Measurements from ENCODE around the gene ENTHD1.
"Not testable (repeated sequence)": the region's sequence is repeated elsewhere in the genome, so short reads cannot be mapped to it uniquely, and the experiment has no call there.

ENTHD1 gene

DNA sequence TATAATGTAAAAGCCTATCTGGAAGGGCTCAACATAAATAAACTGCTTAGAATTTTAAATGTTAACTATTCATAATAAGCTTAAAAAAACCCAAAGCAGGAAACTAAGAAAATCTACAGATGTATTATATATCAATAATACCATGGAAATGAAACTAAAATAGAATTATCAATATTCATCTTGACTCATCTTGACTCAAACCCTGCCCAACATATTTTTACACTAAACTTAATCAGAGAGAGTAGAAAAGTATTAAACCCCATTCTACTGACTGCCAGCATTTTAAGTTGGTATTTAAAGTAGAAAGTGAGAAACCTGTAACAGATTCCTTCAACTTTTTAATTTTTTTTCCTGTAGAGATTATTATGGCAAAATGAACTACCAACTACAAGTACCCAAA lies 149.2 kb downstream of the ENTHD1 start:
- no peaks in the 10 kb centered on the region for H3K36me3 ChIP-seq (ENCODE audit: control insufficient read depth in 2 of 2, insufficient read depth in 2 of 2, low read length in 2 of 2)
- H3K9ac ChIP-seq (ENCODE audit: low read depth in 1 of 2, low read length in 2 of 2): no peak overlapping the region
- H3K4me1 ChIP-seq (ENCODE audit: control insufficient read depth in 2 of 2, insufficient read depth in 2 of 2, low read length in 2 of 2): no peaks in the 10 kb centered on the region
- no peaks in the 10 kb centered on the region for H3K27me3 ChIP-seq (ENCODE audit: control insufficient read depth in 2 of 2, insufficient read depth in 2 of 2, low read length in 2 of 2)
- no peak overlapping the region for H3K27ac ChIP-seq (ENCODE audit: low read depth in 2 of 2, low read length in 2 of 2)
- H3K9me3 ChIP-seq (ENCODE audit: control insufficient read depth in 2 of 2, low read length in 2 of 2): peaks cover 0 to 2% of the 10 kb centered on the region in 2 donors
- no peak overlapping the region for H3K4me3 ChIP-seq (ENCODE audit: low read length in 2 of 2)

DNA sequence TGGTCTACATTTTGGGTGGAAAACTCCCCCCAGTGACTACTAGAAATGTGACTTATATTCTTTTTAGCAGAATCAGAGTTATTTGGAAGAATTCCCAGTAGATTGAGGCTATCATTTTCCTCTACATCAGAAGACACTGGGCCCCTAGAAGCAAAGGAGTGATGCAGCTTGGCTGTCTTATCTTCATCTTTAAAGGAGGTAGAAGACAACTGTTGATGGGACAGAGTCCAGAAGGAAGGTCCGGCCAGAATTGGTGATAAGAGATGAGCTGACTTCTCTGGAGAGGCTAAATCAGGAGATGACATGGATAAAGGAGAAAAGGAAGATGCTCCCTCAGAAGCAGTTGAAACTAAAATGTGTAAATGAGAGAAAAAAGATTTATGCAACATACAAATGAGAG lies 149.6 kb downstream of the ENTHD1 start:
- Histone ChIP-seq H3K9ac (ENCODE audit: low read depth in 1 of 2, low read length in 2 of 2) (no peak overlapping the region), H3K9me3 (ENCODE audit: control insufficient read depth in 2 of 2, low read length in 2 of 2) (peaks cover 2% of the 10 kb centered on the region in 2 donors), H3K4me1 (ENCODE audit: control insufficient read depth in 2 of 2, insufficient read depth in 2 of 2, low read length in 2 of 2) (no peaks in the 10 kb centered on the region), H3K36me3 (ENCODE audit: control insufficient read depth in 2 of 2, insufficient read depth in 2 of 2, low read length in 2 of 2) (no peaks in the 10 kb centered on the region), H3K4me3 (ENCODE audit: low read length in 2 of 2) (no peak overlapping the region), H3K27me3 (ENCODE audit: control insufficient read depth in 2 of 2, insufficient read depth in 2 of 2, low read length in 2 of 2) (no peaks in the 10 kb centered on the region), H3K27ac (ENCODE audit: low read depth in 2 of 2, low read length in 2 of 2) (no peak overlapping the region)

DNA sequence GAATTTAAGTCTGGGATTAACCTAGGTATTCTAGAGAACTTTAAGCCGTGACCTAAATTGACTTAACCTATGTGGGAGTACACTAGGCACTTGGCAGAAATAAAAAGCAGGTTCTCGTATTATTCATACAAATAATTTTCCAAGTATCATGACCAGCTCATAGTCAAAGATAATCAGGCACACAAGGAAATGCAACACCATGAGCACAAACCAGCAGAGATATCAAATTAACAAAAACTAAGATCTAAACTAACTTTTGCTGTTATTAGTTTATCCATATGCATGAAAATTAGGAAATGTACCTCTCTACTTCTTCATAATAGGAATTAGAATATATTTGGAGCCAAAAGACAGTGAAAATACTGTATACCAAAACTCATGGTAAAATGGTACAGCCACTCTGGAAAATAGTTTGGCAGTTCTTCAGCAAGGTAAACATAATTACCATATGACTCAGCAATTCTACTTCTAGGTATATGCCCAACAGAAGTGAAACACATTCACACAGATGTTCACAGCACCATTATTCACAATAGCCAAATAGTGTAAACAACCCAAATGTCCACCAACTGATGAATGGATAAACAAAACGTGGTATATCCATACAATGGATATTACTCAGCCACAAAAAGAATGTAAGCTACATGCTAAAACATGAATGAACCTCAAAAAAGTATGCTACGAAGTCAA lies 154.1 kb downstream of the ENTHD1 start:
- H3K9me3 ChIP-seq (ENCODE audit: control insufficient read depth in 2 of 2, low read length in 2 of 2): peaks cover 2% of the 10 kb centered on the region in 2 donors
- no peak overlapping the region for H3K4me3 ChIP-seq (ENCODE audit: low read length in 2 of 2)
- H3K36me3 ChIP-seq (ENCODE audit: control insufficient read depth in 2 of 2, insufficient read depth in 2 of 2, low read length in 2 of 2): no peaks in the 10 kb centered on the region
- H3K4me1 ChIP-seq (ENCODE audit: control insufficient read depth in 2 of 2, insufficient read depth in 2 of 2, low read length in 2 of 2): no peaks in the 10 kb centered on the region
- no peak overlapping the region for H3K27ac ChIP-seq (ENCODE audit: low read depth in 2 of 2, low read length in 2 of 2)
- no peak overlapping the region for H3K9ac ChIP-seq (ENCODE audit: low read depth in 1 of 2, low read length in 2 of 2)
- peaks cover 5 to 6% of the 10 kb centered on the region in 2 donors for H3K27me3 ChIP-seq (ENCODE audit: control insufficient read depth in 2 of 2, insufficient read depth in 2 of 2, low read length in 2 of 2)

DNA sequence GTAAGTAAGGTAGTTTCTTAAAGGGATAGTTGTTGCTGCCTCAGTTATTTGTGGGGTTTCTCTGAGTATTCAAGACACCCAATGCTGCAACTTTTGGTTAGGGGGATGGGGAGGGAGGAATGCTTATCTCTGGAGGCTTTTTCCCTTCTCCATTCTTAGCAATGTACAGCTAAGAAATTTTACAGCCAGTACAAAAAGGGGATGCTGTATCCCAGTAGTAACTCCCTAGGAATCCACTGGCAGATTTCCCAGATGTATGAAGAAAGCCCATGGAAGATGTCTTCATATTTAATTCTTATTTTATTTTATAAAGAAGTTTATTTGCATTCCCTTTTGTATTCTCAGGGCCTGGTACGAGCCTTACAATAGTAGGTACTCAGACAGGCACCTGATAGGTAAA lies 154.8 kb downstream of the ENTHD1 start:
- Histone ChIP-seq H3K27ac (ENCODE audit: low read depth in 2 of 2, low read length in 2 of 2) (no peak overlapping the region), H3K4me1 (ENCODE audit: control insufficient read depth in 2 of 2, insufficient read depth in 2 of 2, low read length in 2 of 2) (no peaks in the 10 kb centered on the region), H3K9ac (ENCODE audit: low read depth in 1 of 2, low read length in 2 of 2) (no peak overlapping the region), H3K9me3 (ENCODE audit: control insufficient read depth in 2 of 2, low read length in 2 of 2) (peaks cover 2% of the 10 kb centered on the region in 2 donors), H3K4me3 (ENCODE audit: low read length in 2 of 2) (no peak overlapping the region), H3K36me3 (ENCODE audit: control insufficient read depth in 2 of 2, insufficient read depth in 2 of 2, low read length in 2 of 2) (no peaks in the 10 kb centered on the region), H3K27me3 (ENCODE audit: control insufficient read depth in 2 of 2, insufficient read depth in 2 of 2, low read length in 2 of 2) (peaks cover 5 to 6% of the 10 kb centered on the region in 2 donors)

DNA sequence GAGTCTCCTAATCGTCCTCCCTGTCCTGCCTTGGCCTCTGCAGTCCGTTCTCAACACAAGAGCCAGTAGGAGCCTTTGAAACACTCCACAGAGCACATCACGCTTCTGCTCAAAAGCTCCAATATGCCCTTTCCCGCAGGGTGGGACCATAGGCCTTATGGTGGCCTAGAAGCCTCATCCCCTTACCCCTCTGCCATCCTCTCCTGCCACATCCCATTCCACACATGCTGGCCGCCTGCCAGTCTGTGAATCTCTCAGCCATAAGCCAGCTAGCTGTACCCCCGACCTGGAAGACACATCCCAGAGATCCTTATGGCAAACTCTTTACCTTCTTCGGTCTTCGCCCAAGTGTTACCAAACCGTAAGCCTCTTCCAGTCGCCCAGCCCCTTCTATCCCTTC lies 157.8 kb downstream of the ENTHD1 start:
- no peak overlapping the region for H3K27ac ChIP-seq (ENCODE audit: low read depth in 2 of 2, low read length in 2 of 2)
- H3K9ac ChIP-seq (ENCODE audit: low read depth in 1 of 2, low read length in 2 of 2): no peak overlapping the region

DNA sequence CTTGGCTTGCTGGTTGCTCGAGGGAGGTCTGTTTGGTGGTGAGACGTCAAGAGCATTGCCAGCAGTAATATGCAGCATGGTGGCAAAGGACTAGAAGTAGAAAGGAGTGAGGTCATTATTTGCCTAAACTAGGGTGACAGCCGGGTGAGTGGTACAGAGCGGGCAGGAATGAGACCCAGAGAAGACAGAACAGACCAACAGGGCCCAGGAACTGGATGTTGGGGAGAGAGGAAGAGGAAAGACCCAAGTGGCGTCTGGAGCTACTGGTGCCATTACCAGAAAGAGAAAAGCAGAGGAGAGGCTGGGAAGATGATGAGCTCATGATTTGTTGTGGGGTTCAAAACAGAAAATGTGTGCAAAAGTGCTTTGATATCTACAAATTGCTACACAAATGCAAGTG lies 158.7 kb downstream of the ENTHD1 start:
- H3K9ac ChIP-seq (ENCODE audit: low read depth in 1 of 2, low read length in 2 of 2): no peak overlapping the region
- H3K4me1 ChIP-seq (ENCODE audit: control insufficient read depth in 2 of 2, insufficient read depth in 2 of 2, low read length in 2 of 2): no peaks in the 10 kb centered on the region
- no peak overlapping the region for H3K27ac ChIP-seq (ENCODE audit: low read depth in 2 of 2, low read length in 2 of 2)
- no peaks in the 10 kb centered on the region for H3K36me3 ChIP-seq (ENCODE audit: control insufficient read depth in 2 of 2, insufficient read depth in 2 of 2, low read length in 2 of 2)
- H3K9me3 ChIP-seq (ENCODE audit: control insufficient read depth in 2 of 2, low read length in 2 of 2): peaks cover 0 to 2% of the 10 kb centered on the region in 2 donors
- peaks cover 7 to 10% of the 10 kb centered on the region in 2 donors for H3K27me3 ChIP-seq (ENCODE audit: control insufficient read depth in 2 of 2, insufficient read depth in 2 of 2, low read length in 2 of 2)
- no peak overlapping the region for H3K4me3 ChIP-seq (ENCODE audit: low read length in 2 of 2)

More for the DNA sequence above, 157.8 kb downstream of the ENTHD1 start:
- Histone ChIP-seq H3K4me3 (ENCODE audit: low read length in 2 of 2) (no peak overlapping the region), H3K36me3 (ENCODE audit: control insufficient read depth in 2 of 2, insufficient read depth in 2 of 2, low read length in 2 of 2) (no peaks in the 10 kb centered on the region), H3K27me3 (ENCODE audit: control insufficient read depth in 2 of 2, insufficient read depth in 2 of 2, low read length in 2 of 2) (peaks cover 7 to 10% of the 10 kb centered on the region in 2 donors), H3K9me3 (ENCODE audit: control insufficient read depth in 2 of 2, low read length in 2 of 2) (peaks cover 0 to 2% of the 10 kb centered on the region in 2 donors), H3K4me1 (ENCODE audit: control insufficient read depth in 2 of 2, insufficient read depth in 2 of 2, low read length in 2 of 2) (no peaks in the 10 kb centered on the region)

DNA sequence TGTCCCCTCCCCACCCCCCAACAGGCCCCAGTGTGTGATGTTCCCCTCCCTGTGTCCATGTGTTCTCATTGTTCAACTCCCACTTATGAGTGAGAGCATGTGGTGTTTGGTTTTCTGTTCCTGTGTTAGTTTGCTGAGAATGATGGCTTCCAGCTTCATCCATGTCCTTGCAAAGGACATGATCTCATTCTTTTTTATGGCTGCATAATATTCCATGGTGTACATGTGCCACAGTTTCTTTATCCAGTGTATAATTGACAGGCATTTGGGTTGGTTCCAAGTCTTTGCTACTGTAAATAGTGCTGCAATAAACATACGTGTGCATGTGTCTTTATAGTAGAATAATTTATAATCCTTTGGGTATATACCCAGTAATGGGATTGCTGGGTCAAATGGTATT lies 159.5 kb downstream of the ENTHD1 start:
- not testable (repeated sequence) for H3K27me3 ChIP-seq (ENCODE audit: control insufficient read depth in 2 of 2, insufficient read depth in 2 of 2, low read length in 2 of 2); H3K4me3 ChIP-seq (ENCODE audit: low read length in 2 of 2); H3K9ac ChIP-seq (ENCODE audit: low read depth in 1 of 2, low read length in 2 of 2); H3K36me3 ChIP-seq (ENCODE audit: control insufficient read depth in 2 of 2, insufficient read depth in 2 of 2, low read length in 2 of 2); H3K27ac ChIP-seq (ENCODE audit: low read depth in 2 of 2, low read length in 2 of 2); H3K4me1 ChIP-seq (ENCODE audit: control insufficient read depth in 2 of 2, insufficient read depth in 2 of 2, low read length in 2 of 2); H3K9me3 ChIP-seq (ENCODE audit: control insufficient read depth in 2 of 2, low read length in 2 of 2)

DNA sequence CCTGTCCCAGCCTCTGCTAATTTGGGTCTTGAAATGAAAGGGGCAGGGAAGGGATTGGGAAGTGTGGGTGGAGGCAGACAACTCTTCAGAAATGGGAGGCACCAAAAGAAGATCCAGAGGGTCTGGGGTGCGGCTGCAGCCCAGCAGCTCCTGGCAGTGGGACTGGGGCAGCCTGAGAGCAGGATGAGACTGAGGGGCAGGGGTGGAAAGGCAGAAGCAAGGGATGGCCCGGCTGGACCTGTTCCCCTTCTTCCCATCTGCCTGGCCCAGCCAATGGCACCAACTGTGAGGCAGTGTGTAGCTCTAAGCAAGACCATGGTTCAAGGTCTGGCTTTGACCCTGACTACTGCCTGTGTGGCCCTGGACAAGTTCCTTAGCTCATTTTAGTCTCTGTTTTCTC lies 160.4 kb downstream of the ENTHD1 start:
- Histone ChIP-seq H3K9me3 (ENCODE audit: control insufficient read depth in 2 of 2, low read length in 2 of 2) (no peaks in the 10 kb centered on the region), H3K9ac (ENCODE audit: low read depth in 1 of 2, low read length in 2 of 2) (no peak overlapping the region), H3K27me3 (ENCODE audit: control insufficient read depth in 2 of 2, insufficient read depth in 2 of 2, low read length in 2 of 2) (peaks cover 7 to 10% of the 10 kb centered on the region in 2 donors), H3K4me1 (ENCODE audit: control insufficient read depth in 2 of 2, insufficient read depth in 2 of 2, low read length in 2 of 2) (no peaks in the 10 kb centered on the region), H3K27ac (ENCODE audit: low read depth in 2 of 2, low read length in 2 of 2) (no peak overlapping the region), H3K36me3 (ENCODE audit: control insufficient read depth in 2 of 2, insufficient read depth in 2 of 2, low read length in 2 of 2) (no peaks in the 10 kb centered on the region), H3K4me3 (ENCODE audit: low read length in 2 of 2) (no peak overlapping the region)

DNA sequence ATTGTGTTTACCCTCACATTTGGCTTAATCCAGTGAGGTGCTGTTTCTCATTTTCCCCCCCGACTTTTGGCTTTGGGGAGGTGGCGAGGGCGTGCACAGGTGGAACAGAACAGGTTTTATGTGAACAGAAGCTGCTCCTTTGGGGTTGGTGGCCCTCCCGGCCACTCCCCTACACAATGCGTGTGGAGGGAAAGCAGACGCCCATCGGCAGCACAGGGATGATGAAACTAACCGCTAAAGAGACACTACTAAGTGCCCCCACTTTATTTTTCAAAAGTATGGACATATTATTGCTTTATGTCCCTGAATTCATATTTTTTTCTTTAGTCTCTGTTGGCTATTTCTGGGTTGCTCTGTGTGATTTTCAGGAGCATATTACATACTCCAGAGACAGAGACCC lies 160.9 kb downstream of the ENTHD1 start:
- Histone ChIP-seq H3K27ac (ENCODE audit: low read depth in 2 of 2, low read length in 2 of 2) (no peak overlapping the region), H3K4me1 (ENCODE audit: control insufficient read depth in 2 of 2, insufficient read depth in 2 of 2, low read length in 2 of 2) (no peaks in the 10 kb centered on the region), H3K9ac (ENCODE audit: low read depth in 1 of 2, low read length in 2 of 2) (no peak overlapping the region), H3K27me3 (ENCODE audit: control insufficient read depth in 2 of 2, insufficient read depth in 2 of 2, low read length in 2 of 2) (peaks cover 7 to 9% of the 10 kb centered on the region in 2 donors), H3K36me3 (ENCODE audit: control insufficient read depth in 2 of 2, insufficient read depth in 2 of 2, low read length in 2 of 2) (no peaks in the 10 kb centered on the region), H3K9me3 (ENCODE audit: control insufficient read depth in 2 of 2, low read length in 2 of 2) (no peaks in the 10 kb centered on the region), H3K4me3 (ENCODE audit: low read length in 2 of 2) (no peak overlapping the region)

DNA sequence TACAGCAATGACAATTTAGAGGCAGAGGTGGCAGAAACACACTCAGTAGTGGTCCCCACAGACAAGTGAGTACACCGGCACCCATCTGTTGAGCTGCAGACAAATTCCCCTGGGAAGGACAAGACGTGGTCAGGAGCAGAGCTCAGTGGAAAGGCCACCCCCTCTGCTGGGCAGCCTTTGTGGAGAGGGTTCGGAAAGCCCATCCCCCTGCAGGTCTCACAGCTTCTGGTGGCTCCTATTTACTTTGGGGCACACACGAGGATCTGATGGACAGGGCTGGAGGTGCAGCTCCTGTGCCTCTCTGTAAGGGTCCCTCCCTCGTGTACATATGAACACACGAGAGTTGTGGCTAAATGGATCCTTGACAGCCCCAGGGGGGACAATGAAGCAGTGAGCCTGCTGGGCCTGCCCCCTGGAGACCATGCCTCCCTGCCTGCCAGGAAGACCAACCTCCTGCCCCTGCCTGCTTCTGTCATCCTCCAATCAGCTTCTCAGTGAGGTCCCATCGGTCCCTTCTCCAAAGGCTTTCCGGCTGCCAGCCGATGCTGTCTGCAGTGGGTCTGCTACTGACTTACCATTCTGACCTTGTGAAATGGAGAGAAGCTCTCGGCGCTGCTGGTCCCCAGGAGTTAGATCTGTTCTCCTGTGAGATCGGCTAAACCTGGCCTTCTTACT lies 161.5 kb downstream of the ENTHD1 start:
- H3K9me3 ChIP-seq (ENCODE audit: control insufficient read depth in 2 of 2, low read length in 2 of 2): no peaks in the 10 kb centered on the region
- no peak overlapping the region for H3K4me3 ChIP-seq (ENCODE audit: low read length in 2 of 2)
- no peak overlapping the region for H3K27ac ChIP-seq (ENCODE audit: low read depth in 2 of 2, low read length in 2 of 2)
- no peaks in the 10 kb centered on the region for H3K36me3 ChIP-seq (ENCODE audit: control insufficient read depth in 2 of 2, insufficient read depth in 2 of 2, low read length in 2 of 2)
- peaks cover 6 to 7% of the 10 kb centered on the region in 2 donors for H3K27me3 ChIP-seq (ENCODE audit: control insufficient read depth in 2 of 2, insufficient read depth in 2 of 2, low read length in 2 of 2)
- no peak overlapping the region for H3K9ac ChIP-seq (ENCODE audit: low read depth in 1 of 2, low read length in 2 of 2)
- H3K4me1 ChIP-seq (ENCODE audit: control insufficient read depth in 2 of 2, insufficient read depth in 2 of 2, low read length in 2 of 2): no peaks in the 10 kb centered on the region

Data from mucosa of rectum (tissue), 2 donors.